VCaP (cell line): ENCODE measurements around the gene GSTM3.

Source experiments
- H3K27ac ChIP-seq: fragments of 450-650 bp; 2 replicates; pipeline ENCODE4 v1.5.1; 2017
- TF ChIP-seq, protein P1 (sequence below): fragments of 450-650 bp; conservative IDR thresholded peaks from 2 replicates; pipeline ENCODE4 v1.5.1; 2017; ENCODE audit warnings: mild to moderate bottlenecking, moderate library complexity

The GSTM3 gene

DNA sequence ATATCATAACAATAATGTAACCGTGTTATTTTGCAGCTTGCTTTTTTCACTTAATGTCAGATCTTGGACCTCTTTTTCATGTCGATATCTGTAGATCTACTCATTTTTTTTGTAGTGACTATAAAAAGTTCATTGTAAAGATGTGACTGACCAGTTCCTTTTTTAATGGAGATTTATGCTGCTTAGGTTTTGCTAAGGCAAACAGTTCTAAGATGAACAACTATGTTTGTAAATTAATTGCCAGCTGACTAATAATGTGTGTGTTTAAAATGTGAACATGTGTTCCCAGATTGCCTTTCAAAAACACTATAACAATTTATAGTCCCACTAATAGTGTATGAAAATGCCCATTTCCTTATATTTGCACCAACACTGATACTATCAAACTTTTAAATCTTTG is 41.0 kb upstream of the GSTM3 start:
- TF ChIP-seq, protein P1, sequence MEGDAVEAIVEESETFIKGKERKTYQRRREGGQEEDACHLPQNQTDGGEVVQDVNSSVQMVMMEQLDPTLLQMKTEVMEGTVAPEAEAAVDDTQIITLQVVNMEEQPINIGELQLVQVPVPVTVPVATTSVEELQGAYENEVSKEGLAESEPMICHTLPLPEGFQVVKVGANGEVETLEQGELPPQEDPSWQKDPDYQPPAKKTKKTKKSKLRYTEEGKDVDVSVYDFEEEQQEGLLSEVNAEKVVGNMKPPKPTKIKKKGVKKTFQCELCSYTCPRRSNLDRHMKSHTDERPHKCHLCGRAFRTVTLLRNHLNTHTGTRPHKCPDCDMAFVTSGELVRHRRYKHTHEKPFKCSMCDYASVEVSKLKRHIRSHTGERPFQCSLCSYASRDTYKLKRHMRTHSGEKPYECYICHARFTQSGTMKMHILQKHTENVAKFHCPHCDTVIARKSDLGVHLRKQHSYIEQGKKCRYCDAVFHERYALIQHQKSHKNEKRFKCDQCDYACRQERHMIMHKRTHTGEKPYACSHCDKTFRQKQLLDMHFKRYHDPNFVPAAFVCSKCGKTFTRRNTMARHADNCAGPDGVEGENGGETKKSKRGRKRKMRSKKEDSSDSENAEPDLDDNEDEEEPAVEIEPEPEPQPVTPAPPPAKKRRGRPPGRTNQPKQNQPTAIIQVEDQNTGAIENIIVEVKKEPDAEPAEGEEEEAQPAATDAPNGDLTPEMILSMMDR: no peak
- peak overlapping the region; percentile 32 for H3K27ac ChIP-seq

DNA sequence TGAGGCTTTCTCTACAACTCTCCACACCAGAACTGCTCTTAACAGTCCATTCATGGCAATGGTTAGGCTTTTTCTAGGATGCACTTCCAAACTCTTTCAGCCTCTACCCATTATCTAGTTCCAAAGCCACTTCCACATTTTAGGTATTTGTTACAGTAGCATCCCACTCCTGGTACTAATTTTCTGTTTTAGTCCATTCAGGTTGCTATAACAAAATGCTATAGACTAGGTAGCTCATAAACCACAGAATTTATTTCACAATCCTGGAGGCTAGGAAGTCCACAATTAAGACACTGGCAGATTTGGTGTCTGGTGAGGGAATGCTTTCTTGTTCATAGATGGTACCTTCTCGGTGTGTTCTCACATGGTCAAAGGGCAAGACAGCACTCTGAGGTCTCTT is 40.1 kb upstream of the GSTM3 start:
- TF ChIP-seq, protein P1: no peak
- peak overlapping the region; percentile 32; the same call in 1 of the 2 replicates for H3K27ac ChIP-seq

DNA sequence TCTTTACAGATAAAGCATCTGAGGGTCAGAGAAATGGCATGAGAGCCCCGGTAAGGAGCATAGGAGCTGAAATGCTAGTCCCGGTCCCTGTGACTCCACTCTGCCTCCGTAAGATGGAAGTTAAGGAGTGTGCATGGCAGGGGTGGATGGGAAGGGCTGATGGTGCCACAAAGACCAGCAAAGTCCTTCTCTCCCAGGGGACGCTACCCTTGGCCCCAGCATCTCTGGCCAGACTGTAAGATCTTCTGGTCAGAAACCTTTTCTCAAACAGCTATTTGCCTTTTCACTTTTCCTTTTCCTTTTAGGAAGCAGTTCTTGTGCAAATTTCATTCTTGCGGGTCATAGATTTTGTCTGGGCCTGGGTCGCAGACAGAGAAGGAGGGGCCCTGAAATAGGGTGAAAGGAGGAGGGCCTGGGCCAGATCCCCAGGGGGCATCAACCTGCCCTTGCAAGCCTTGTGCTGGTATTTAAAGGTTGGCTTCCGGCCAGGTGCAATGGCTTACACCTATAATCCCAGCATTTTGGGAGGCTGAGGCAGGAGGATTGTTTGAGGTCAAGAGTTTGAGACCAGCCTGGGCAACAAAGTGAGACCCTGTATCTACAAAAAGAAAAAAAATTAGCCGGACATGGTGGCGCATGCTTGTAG is 37.3 kb upstream of the GSTM3 start:
- H3K27ac ChIP-seq: no peak overlapping the region
- TF ChIP-seq, protein P1: no peak

GRCh38 chr1:109777436-109777835 is 36.6 kb upstream of the GSTM3 start:
- TF ChIP-seq, protein P1: no peak

DNA sequence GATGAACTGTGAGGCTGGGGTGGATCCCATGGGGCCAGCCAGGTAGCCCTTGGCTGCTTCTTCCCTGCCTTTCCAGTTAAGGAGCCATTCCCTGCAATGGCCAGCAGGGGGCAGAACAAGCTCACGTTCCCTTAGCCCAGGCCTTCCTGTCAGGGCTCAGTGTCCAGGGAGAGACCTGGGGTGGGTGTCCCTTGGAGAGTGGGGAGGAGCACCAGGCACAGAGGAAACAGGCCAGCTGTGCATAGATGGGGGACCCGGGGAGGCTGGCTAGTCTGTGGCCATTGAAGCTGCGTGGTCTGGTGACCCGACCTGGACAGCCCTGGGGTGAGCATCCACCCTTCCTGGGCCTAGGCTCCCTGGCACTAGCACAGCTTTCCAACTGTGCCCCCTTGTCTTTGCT is 36.1 kb upstream of the GSTM3 start:
- TF ChIP-seq, protein P1: peak; percentile 90
- H3K27ac ChIP-seq: no peak overlapping the region

More at GRCh38 chr1:109777436-109777835, 36.6 kb upstream of the GSTM3 start:
- H3K27ac ChIP-seq: no peak overlapping the region

DNA sequence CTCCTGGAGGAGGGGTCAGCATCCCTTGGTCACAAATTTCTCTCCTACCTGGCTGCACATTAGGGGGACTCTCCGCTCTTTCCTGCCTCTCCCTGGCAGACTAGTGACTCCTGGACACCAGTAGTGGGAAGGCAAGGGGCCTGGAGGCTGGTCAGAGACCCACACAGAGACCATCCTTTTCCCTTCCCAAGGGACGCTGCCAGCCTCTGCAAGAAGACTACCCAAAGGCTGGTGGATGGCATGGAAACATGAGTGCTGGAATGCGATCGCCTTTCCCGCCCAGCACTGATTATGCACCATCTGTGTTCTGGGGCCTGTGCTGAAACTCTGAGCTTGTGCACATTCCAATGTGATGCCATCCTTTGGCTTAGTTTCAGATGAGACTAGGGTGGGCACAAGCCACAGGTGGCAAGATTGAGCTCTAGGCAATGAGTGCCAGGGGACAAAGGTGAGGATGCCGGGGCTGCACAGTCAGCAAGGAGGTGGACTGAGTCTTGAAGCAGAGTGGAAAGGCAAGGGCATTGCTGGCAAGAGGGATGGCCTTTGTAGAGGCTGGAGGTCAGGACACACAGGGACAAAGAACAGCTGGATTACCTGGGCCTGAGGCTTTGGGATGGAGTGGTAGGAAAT is 35.5 kb upstream of the GSTM3 start:
- no peak overlapping the region for H3K27ac ChIP-seq
- TF ChIP-seq, protein P1: no peak

- no peak overlapping the region for H3K27ac ChIP-seq
- TF ChIP-seq, protein P1: no peak
These were observed 34.6 kb upstream of the GSTM3 start for GRCh38 chr1:109775398-109775797.
